ENCODE data around the gene NFATC3. TPM values are rescaled to one million over a fixed set of nuclear protein-coding genes. Genes with fewer than 3 reads are reported as not detected.

Gene NFATC3
- total RNA-seq, 4 donors from 2014 or later, result 22.6 to 74.0 (median 48.4) TPM

- Histone ChIP-seq H3K4me3 (no peak overlapping the region), H3K9me3 (no peaks in the 10 kb centered on the region), H3K27me3 (no peaks in the 10 kb centered on the region), H3K4me1 (no peaks in the 10 kb centered on the region), H3K27ac (peak overlapping the region in 1 of 2 donors; percentile 31), H3K36me3 (no peaks in the 10 kb centered on the region)
- DNase-seq, result no peak
- intact Hi-C loops (cut with DNase I; ENCODE audit: low total_unique reads), result no loop called here
- TF ChIP-seq CTCF (IDR thresholded peaks at IDR 0.05) (no peak), POLR2A (IDR thresholded peaks at IDR 0.05) (no peak)
Measured at GRCh38 chr16:68257251-68257905, 172.2 kb downstream of the NFATC3 start.

- no peaks in the 10 kb centered on the region for H3K27me3 ChIP-seq
- H3K27ac ChIP-seq, result peak overlapping the region in 1 of 2 donors; percentile 31
- no peaks in the 10 kb centered on the region for H3K36me3 ChIP-seq
- TF ChIP-seq CTCF (IDR thresholded peaks at IDR 0.05) (no peak), POLR2A (IDR thresholded peaks at IDR 0.05) (no peak)
- intact Hi-C loops (cut with DNase I; ENCODE audit: low total_unique reads), result no loop called here
- H3K4me3 ChIP-seq, result no peak overlapping the region
- H3K9me3 ChIP-seq, result no peaks in the 10 kb centered on the region
- DNase-seq, result no peak
- no peaks in the 10 kb centered on the region for H3K4me1 ChIP-seq
Measured at GRCh38 chr16:68257906-68258800, 173.0 kb downstream of the NFATC3 start.

- no peaks in the 10 kb centered on the region for H3K36me3 ChIP-seq
- no peak overlapping the region for H3K27ac ChIP-seq
- no peaks in the 10 kb centered on the region for H3K4me1 ChIP-seq
- no peaks in the 10 kb centered on the region for H3K9me3 ChIP-seq
- H3K4me3 ChIP-seq, result no peak overlapping the region
- intact Hi-C loops (cut with DNase I; ENCODE audit: low total_unique reads), result no loop called here
- H3K27me3 ChIP-seq, result no peaks in the 10 kb centered on the region
- no peak for TF ChIP-seq CTCF (IDR thresholded peaks at IDR 0.05)
- TF ChIP-seq POLR2A (IDR thresholded peaks at IDR 0.05), result no peak
- DNase-seq, result no peak
Measured at GRCh38 chr16:68259007-68259825, 174.0 kb downstream of the NFATC3 start.

- Histone ChIP-seq H3K4me1 (no peaks in the 10 kb centered on the region), H3K27ac (peak overlapping the region; percentile 89 to 94), H3K4me3 (peak overlapping the region; percentile 63 to 65), H3K36me3 (no peaks in the 10 kb centered on the region), H3K27me3 (no peaks in the 10 kb centered on the region), H3K9me3 (no peaks in the 10 kb centered on the region)
- intact Hi-C loops (cut with DNase I; ENCODE audit: low total_unique reads), result loop anchor here (5.0 kb wide), 2 partner anchors 49 to 64 kb away; partner anchors contain the start of genes PRMT7 and SLC7A6OS
- TF ChIP-seq CTCF (IDR thresholded peaks at IDR 0.05) (no peak), POLR2A (IDR thresholded peaks at IDR 0.05) (no peak)
- no peak for DNase-seq
Measured at GRCh38 chr16:68263559-68264127, 178.5 kb downstream of the NFATC3 start.

Measured in uterus (tissue), 4 donors.